HepG2 (cell line): Measurements from ENCODE around the gene TMCC2. TPM values are rescaled to one million over a fixed set of nuclear protein-coding genes. Genes with fewer than 3 reads are reported as not detected.

Experiments
- AGO2 ChIP-seq: fragments of 200-400 bp; formaldehyde crosslinking; optimal IDR thresholded peaks from 2 replicates; pipeline ENCODE3; 2017; ENCODE audit warnings: mild to moderate bottlenecking, low read depth, low read length, moderate library complexity
- CEBPB ChIP-seq: IDR thresholded peaks from 2 replicates; pipeline ENCODE4 v1.6.1; 2011; ENCODE audit warnings: low read depth, low read length, improper control_type of control experiment, borderline replicate concordance
- CTCF ChIP-seq: sonication (generic); formaldehyde crosslinking; IDR thresholded peaks from 2 replicates; pipeline ENCODE4 v1.5.0; 2020; ENCODE audit warnings: mild to moderate bottlenecking, missing genetic modification reagents, moderate library complexity
- ELF1 ChIP-seq: sonication (generic); formaldehyde crosslinking; IDR thresholded peaks from 2 replicates; pipeline ENCODE4 v1.4.0; 2020; ENCODE audit warnings: missing genetic modification reagents
- FOXP4 ChIP-seq: sonication (generic); formaldehyde crosslinking; IDR thresholded peaks from 2 replicates; pipeline ENCODE4 v1.4.0; 2020; ENCODE audit warnings: missing genetic modification reagents
- MNT ChIP-seq: fragments of 450-650 bp; IDR thresholded peaks from 2 replicates; pipeline ENCODE4 v1.6.1; 2016
- MTA1 ChIP-seq: sonication (generic); formaldehyde crosslinking; IDR thresholded peaks from 2 replicates; pipeline ENCODE4 v1.4.0; 2020; ENCODE audit warnings: missing genetic modification reagents, mild to moderate bottlenecking, borderline replicate concordance
- SATB2 ChIP-seq: sonication (generic); formaldehyde crosslinking; IDR thresholded peaks from 2 replicates; pipeline ENCODE4 v1.5.0; 2020; ENCODE audit warnings: missing genetic modification reagents
- SOX5 ChIP-seq: IDR thresholded peaks from 2 replicates; pipeline ENCODE4 v1.6.1; 2016; ENCODE audit warnings: borderline replicate concordance
- U2AF1 ChIP-seq: fragments of 200-400 bp; formaldehyde crosslinking; optimal IDR thresholded peaks from 2 replicates; pipeline ENCODE3; 2017; ENCODE audit warnings: mild to moderate bottlenecking, low read depth, low read length
- ZFP41 ChIP-seq: sonication (generic); formaldehyde crosslinking; IDR thresholded peaks from 2 replicates; pipeline ENCODE4 v1.4.0; 2020; ENCODE audit warnings: mild to moderate bottlenecking, missing genetic modification reagents, borderline replicate concordance
- ZNF354B ChIP-seq: sonication (generic); formaldehyde crosslinking; IDR thresholded peaks from 2 replicates; pipeline ENCODE4 v1.8.0; 2022; ENCODE audit warnings: mild to moderate bottlenecking, missing genetic modification reagents
- polyA plus RNA-seq, 8 experiments: library from polyadenylated mRNA; depleted of rRNA in 3 of 8; stranded (reverse) in 7 of 8; unstranded in 1 of 8; fragments of >200 nt; fragmentation: Illumina TruSeq in 4 of 8; extraction: Trizol in 4 of 8; gene quantifications; 2 replicates each; pipeline versions ENCODE4 v1.2.1 to v1.2.3, GENCODE V29; 2011 to 2016; ENCODE audit warnings: low read depth in 4 of 8, missing spikeins in 1 of 8, mixed read lengths in 1 of 8; ENCODE audit not compliant: insufficient read depth in 1 of 8
- total RNA-seq, 5 experiments: library from RNA; depleted of rRNA; stranded (reverse); fragments of >200 nt; fragmentation: Illumina TruSeq; extraction: Trizol; gene quantifications; 2 replicates each; pipeline ENCODE4 v1.2.3, GENCODE V29; 2016; ENCODE audit warnings: low read depth in 1 of 5
- TF ChIP-seq, protein P1 (sequence below): sonication (generic); formaldehyde crosslinking; IDR thresholded peaks from 2 replicates; pipeline ENCODE4 v1.4.0; 2020; ENCODE audit warnings: missing genetic modification reagents
- TF ChIP-seq, protein P2 (sequence below): sonication (generic); formaldehyde crosslinking; IDR thresholded peaks from 2 replicates; pipeline ENCODE4 v1.8.0; 2022; ENCODE audit warnings: missing genetic modification reagents, mild to moderate bottlenecking, moderate library complexity, borderline replicate concordance

Gene TMCC2
- total and polyA plus RNA-seq, 2 of the 13 experiments (the other 11 are each of a cell fraction or from before 2014, with no cell fraction given): 0.12 to 0.24 TPM

GRCh38 chr1:205284420-205285144 is 56.8 kb downstream of the TMCC2 start (continued):
- no peak for TF ChIP-seq ZFP41 (CRISPR knock-in tag)
- peak; percentile 82 for TF ChIP-seq MTA1 (CRISPR knock-in tag)
- peak; percentile 61 for TF ChIP-seq CTCF
- no peak for TF ChIP-seq MNT
- TF ChIP-seq, protein P1, sequence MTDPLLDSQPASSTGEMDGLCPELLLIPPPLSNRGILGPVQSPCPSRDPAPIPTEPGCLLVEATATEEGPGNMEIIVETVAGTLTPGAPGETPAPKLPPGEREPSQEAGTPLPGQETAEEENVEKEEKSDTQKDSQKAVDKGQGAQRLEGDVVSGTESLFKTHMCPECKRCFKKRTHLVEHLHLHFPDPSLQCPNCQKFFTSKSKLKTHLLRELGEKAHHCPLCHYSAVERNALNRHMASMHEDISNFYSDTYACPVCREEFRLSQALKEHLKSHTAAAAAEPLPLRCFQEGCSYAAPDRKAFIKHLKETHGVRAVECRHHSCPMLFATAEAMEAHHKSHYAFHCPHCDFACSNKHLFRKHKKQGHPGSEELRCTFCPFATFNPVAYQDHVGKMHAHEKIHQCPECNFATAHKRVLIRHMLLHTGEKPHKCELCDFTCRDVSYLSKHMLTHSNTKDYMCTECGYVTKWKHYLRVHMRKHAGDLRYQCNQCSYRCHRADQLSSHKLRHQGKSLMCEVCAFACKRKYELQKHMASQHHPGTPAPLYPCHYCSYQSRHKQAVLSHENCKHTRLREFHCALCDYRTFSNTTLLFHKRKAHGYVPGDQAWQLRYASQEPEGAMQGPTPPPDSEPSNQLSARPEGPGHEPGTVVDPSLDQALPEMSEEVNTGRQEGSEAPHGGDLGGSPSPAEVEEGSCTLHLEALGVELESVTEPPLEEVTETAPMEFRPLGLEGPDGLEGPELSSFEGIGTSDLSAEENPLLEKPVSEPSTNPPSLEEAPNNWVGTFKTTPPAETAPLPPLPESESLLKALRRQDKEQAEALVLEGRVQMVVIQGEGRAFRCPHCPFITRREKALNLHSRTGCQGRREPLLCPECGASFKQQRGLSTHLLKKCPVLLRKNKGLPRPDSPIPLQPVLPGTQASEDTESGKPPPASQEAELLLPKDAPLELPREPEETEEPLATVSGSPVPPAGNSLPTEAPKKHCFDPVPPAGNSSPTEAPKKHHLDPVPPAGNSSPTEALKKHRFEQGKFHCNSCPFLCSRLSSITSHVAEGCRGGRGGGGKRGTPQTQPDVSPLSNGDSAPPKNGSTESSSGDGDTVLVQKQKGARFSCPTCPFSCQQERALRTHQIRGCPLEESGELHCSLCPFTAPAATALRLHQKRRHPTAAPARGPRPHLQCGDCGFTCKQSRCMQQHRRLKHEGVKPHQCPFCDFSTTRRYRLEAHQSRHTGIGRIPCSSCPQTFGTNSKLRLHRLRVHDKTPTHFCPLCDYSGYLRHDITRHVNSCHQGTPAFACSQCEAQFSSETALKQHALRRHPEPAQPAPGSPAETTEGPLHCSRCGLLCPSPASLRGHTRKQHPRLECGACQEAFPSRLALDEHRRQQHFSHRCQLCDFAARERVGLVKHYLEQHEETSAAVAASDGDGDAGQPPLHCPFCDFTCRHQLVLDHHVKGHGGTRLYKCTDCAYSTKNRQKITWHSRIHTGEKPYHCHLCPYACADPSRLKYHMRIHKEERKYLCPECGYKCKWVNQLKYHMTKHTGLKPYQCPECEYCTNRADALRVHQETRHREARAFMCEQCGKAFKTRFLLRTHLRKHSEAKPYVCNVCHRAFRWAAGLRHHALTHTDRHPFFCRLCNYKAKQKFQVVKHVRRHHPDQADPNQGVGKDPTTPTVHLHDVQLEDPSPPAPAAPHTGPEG (CRISPR knock-in tag): no peak
- TF ChIP-seq ELF1 (CRISPR knock-in tag): peak; percentile 51; the same call in 1 of the 2 replicates
- TF ChIP-seq SOX5 (CRISPR knock-in tag): peak; percentile 93
- TF ChIP-seq, protein P2, sequence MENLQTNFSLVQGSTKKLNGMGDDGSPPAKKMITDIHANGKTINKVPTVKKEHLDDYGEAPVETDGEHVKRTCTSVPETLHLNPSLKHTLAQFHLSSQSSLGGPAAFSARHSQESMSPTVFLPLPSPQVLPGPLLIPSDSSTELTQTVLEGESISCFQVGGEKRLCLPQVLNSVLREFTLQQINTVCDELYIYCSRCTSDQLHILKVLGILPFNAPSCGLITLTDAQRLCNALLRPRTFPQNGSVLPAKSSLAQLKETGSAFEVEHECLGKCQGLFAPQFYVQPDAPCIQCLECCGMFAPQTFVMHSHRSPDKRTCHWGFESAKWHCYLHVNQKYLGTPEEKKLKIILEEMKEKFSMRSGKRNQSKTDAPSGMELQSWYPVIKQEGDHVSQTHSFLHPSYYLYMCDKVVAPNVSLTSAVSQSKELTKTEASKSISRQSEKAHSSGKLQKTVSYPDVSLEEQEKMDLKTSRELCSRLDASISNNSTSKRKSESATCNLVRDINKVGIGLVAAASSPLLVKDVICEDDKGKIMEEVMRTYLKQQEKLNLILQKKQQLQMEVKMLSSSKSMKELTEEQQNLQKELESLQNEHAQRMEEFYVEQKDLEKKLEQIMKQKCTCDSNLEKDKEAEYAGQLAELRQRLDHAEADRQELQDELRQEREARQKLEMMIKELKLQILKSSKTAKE (CRISPR knock-in tag): peak; percentile 89
- TF ChIP-seq U2AF1: no peak
- no peak for TF ChIP-seq SATB2 (CRISPR knock-in tag)
- TF ChIP-seq CEBPB: peak; percentile 98
- TF ChIP-seq FOXP4 (CRISPR knock-in tag): peak; percentile 70
- TF ChIP-seq ZNF354B: no peak
- TF ChIP-seq AGO2: no peak
